T1000 (cell line): Measurements from ENCODE around the gene MOGAT3.

Source experiments
- DNase-seq: peaks from one replicate; lab custom pipeline; 2025; ENCODE audit warnings: mixed read lengths; lab: John Stamatoyannopoulos, UW

MOGAT3 gene

GRCh38 chr7:101160910-101161309 lies 39.9 kb downstream of the MOGAT3 start:
- DNase-seq: no peak

- peak; percentile 16 for DNase-seq
Observed at GRCh38 chr7:101159696-101160674, 40.9 kb downstream of the MOGAT3 start.

- DNase-seq: no peak
Observed at GRCh38 chr7:101156866-101157589, 43.8 kb downstream of the MOGAT3 start.

GRCh38 chr7:101156277-101156676 lies 44.6 kb downstream of the MOGAT3 start:
- DNase-seq: no peak

- no peak for DNase-seq
Observed at GRCh38 chr7:101155303-101155702, 45.5 kb downstream of the MOGAT3 start.

GRCh38 chr7:101154693-101155102 lies 46.1 kb downstream of the MOGAT3 start:
- DNase-seq: no peak

- peak; percentile 80 for DNase-seq
Observed at GRCh38 chr7:101153969-101154692, 46.7 kb downstream of the MOGAT3 start, which contains the start of gene AP1S1. Gene AP1S1 (plus strand): TSS chr7:101154476. CDS start chr7:101154515, 39 bp downstream.

- DNase-seq: no peak
Observed at GRCh38 chr7:101151908-101152651, 48.8 kb downstream of the MOGAT3 start.
